ENCODE measurements around the gene HOXA4.

- TF ChIP-seq TAF1 (IDR thresholded peaks at IDR 0.05; ENCODE audit: low read depth, low read length): no peak
- no peak for TF ChIP-seq POLR2A (IDR thresholded peaks at IDR 0.05; ENCODE audit: low read depth, low read length)
- no peak for TF ChIP-seq SPI1 (IDR thresholded peaks at IDR 0.05; ENCODE audit: low read depth, low read length)
- TF ChIP-seq POLR2AphosphoS5 (IDR thresholded peaks at IDR 0.05; ENCODE audit: low read depth, low read length): no peak
- TF ChIP-seq PAX5 (IDR thresholded peaks at IDR 0.05; ENCODE audit: insufficient read depth, low read length, severe bottlenecking): no peak
- TF ChIP-seq POU2F2 (IDR thresholded peaks at IDR 0.05; ENCODE audit: low read depth, low read length): no peak
Measured at GRCh38 chr7:27178366-27178765, 47.8 kb upstream of the HOXA4 start.
